ENCODE results near the gene UXT.
"Not testable (repeated sequence)": the region's sequence is repeated elsewhere in the genome, so short reads cannot be mapped to it uniquely, and the experiment has no call there.

UXT gene, protein sequence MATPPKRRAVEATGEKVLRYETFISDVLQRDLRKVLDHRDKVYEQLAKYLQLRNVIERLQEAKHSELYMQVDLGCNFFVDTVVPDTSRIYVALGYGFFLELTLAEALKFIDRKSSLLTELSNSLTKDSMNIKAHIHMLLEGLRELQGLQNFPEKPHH

DNA sequence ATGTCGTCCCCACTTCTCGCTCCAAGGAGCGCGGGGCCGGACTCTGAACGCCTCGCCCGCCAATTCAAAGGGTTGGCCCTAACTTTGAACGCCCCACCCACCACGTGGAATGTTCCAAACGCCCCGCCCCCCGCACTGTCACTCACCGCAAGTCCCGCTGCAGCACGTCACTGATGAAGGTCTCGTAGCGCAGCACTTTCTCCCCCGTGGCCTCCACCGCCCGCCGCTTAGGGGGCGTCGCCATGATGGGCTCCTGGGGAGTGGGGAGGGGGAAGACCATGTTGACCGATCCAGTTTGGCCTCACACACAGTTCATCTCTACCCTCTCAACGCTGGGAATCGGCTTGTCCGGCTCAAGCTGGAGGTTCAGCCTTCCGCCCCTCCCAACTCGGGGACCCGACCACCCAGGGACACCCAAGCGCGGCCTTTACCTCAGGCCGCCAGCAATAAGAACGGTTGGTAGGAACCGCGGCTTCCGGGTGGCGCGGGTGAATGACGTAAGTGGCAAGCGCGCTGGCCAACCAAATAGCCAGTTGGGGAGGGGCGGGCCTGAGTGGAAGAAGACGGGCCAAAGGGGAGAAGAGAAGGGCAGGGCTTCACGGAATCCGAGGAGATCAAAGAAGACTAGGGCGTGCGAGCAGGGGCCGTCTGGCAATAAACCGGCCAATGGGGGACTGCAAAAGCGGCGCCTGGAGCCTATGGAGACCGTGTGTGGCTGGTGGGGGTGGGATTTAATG, at the start of gene UXT:
Gene UXT, minus strand, starts transcription at position 497 of the 737 bp plus-strand sequence. Its CDS starts 253 bp downstream, at position 244.
- peak; percentile 75 for DNase-seq (ENCODE audit: low read depth, low spot score)

DNA sequence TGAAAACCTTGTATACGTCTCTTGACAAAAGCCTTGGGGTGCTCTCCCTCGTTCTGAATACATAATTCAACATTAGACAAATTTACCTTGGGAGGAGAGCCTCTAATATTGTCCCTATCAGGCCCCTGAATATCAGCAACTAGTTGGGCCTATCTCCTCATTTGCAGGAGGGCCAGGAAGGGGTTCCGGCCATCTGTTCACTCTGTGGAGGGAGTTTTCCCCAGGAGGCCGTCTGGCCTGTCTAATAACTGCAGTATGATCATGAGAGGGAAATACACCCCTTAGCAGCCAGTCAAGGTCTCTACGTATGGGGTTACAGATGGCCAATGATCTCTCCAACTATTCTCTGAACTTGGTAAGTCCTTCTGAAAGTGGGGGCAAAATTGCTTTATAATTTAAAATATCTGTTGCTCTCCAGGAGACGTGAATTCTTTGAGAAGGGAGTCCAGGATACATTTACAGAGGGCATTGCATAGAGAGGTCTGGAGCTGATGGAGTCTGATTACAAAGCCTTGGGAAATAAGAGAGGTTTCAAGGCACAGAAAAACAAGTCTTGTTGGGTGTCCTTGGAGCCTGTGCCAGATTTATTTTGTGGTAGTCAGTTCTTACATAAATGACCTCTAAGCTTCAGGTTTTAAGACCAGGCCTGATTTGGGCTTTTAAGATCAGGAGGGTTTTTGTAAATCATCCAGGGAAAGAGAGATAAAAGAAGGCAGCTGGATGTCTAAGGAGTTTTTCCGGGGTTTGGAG, 48.2 kb upstream of the UXT start:
- no peak for DNase-seq (ENCODE audit: low read depth, low spot score)

DNA sequence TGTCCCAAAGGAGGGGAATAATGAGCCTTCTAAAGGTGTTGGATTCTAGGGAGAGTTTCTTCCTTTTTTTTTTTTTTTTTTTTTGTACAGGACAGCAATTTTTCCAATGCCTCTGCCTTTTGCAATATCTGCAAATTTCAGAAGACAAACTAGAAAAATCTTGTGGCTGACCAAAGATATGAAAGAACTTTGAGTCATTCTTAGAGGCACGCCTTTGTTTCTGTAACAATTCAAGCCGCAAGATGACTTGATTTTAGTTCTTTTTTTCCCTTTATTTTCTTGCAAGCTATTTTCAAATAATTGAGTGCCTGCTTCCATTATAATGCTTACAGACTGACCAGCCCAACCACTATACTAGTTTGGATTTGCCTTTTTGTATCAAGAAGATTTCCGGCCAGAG, 47.6 kb upstream of the UXT start:
- no peak for DNase-seq (ENCODE audit: low read depth, low spot score)

DNA sequence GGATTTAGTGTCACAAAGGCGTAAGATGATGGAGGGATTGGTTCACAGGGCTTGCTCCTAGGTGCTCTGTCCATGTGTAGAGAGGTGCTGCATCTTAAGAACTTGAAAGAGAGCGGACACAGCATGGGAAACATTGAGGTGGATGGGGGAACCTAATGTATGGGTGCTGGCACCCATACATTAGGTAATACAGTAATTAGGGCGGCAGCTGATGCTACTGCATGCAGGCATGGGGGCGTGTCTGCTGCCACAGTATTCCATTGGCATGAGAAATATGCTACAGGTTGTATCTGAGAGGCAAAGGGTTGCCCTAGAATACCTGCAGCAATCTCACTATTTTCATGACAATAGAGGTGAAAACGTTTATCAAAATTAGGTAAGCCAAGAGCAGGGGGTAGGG, 45.8 kb upstream of the UXT start:
- no peak for DNase-seq (ENCODE audit: low read depth, low spot score)

DNA sequence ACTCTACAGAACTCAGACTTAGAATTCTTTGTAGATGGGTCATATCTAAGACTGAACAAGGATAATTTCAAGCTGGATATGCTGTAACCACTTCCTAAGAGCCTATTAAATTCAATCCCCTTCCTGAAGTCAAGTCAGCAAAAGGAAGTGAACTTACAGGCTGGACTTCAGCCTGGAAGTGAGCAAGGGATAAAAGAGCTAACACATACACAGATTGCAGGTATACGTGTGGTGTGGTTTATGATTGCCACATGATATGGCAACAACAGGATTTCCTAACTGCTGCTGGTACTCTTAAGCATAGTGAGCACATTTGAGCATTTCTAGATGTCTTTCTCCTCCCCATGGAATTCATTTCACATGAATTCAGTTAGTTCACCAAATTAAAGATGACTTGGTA, 38.2 kb upstream of the UXT start:
- DNase-seq (ENCODE audit: low read depth, low spot score), result no peak

DNA sequence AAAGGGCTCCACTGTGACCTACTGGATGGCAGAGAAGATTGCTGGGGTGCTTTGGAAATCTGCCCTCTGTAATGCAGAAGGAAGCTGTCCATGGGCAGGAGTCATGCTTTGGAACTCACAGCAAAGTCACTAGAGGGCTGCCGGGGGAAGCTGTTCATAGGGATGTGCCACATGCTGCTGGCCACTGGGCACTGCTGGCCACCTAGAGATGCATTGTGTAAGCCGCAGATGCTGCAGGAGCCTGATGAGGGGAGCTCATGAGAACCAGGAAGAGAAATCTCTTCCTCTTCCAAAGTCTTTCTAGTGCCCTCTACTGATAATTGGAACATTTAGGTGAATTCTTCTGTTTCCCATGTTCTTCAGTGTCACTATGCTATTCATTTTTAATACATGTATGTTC, 31.2 kb upstream of the UXT start:
- no peak for DNase-seq (ENCODE audit: low read depth, low spot score)

DNA sequence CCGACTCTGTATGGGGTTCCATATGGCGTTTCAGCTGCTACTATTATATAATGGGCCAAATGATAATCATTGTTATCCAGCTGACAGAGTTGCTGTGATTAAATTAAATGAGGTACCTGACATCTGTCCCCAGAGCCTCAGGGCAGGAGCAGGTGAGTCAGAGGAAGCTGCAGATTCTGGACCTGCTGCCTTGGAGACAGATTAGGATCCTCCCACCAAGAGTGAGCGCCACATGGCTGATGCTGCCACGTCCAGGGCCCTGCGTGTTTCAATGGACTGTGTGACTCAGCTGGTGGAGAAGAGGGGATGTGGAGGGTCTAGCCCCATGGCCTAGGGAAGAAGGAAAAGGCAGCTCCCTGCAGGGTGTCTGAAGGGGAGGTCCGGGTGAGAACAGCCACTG, 28.3 kb upstream of the UXT start:
- DNase-seq (ENCODE audit: low read depth, low spot score), result no peak

DNA sequence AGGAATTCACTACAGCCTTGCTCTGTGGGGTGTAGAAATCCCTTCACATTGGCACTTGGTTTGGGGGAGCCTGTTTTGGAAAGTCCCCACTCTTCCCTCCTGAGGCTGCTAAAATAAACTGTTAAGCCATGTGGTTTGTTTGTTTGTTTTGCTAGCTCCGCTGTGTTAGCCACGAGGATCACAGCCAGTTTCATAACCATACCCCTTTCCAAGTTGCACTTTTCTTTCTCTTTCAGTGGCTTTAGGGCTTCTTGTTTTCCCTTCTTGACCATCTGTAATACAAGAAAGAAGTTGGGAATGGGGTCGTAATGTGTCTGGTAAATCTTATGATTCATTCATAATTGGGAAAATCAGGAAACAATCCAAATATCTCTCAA, 24.8 kb upstream of the UXT start:
- no peak for DNase-seq (ENCODE audit: low read depth, low spot score)

DNA sequence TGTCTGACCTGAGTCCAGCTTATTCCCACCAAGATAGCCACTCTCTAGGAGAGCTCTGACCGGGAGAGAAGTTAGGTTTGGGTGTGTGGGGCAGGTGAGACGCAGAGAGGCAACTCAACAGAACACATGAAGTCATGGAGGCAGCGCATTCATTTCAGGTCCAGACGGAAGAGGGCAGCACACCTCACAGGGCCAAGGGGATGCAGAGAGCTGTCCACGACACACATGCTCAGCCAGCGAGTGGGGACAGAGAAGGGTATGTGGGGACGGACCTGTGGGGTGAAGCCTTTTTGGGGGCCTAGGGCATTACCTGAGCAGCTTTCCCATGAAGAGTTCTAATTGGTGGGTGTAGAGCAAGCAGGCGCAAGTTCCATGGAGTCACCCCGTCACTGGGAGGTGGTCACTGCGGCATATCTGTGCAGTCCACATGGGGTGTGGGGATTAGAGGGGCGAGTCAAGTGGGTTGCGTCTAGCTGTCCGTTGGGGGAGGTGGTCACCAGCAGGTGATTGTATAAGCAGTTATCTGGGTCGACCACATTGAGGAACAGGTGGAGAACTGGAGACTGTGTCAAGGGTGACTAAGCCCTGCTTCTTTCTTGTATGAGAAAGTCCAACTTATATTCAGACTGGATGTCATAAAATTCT, 24.3 kb upstream of the UXT start:
- DNase-seq (ENCODE audit: low read depth, low spot score), result no peak

DNA sequence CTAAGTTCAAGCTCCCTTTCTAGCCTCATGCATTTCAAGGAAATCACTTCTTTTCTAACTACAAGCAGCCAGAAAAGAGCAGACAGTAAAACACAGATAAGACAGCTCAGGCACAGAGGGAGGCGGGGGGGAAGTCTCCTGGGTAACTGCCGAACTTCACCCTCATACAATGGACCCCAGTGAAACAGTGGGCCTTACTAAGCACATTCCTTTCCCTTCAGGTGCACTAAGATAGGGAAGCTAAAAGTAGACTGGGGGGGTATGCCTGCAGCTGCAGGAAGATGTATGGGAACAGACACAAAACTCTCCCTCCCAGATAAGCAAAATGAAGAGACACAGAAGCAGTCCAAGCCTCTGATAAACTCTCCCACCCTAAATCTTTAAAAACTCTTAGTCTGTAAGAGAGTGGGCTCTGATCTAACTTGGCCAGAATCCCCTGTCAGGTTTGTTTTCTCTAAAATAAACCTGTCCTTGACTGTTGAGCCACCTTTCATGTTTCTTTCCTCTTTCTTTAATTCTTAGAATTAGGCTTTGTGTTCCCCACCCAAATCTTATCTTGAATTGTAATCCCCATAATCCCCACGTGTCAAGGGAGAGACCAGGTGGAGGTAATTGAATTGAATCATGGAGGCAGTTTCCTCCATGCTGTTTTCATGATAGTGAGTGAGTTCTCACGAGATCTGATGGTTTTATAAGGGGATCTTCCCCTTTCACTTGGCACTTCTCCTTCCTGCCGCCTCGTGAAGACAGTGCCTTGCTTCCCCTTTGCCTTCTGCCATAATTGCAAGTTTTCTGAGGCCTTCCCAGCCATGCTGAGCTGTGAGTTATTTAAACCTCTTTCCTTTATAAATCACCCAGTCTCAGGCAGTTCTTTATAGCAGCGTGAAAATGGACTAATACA, 17.2 kb upstream of the UXT start:
- DNase-seq (ENCODE audit: low read depth, low spot score), result not testable (repeated sequence)

DNA sequence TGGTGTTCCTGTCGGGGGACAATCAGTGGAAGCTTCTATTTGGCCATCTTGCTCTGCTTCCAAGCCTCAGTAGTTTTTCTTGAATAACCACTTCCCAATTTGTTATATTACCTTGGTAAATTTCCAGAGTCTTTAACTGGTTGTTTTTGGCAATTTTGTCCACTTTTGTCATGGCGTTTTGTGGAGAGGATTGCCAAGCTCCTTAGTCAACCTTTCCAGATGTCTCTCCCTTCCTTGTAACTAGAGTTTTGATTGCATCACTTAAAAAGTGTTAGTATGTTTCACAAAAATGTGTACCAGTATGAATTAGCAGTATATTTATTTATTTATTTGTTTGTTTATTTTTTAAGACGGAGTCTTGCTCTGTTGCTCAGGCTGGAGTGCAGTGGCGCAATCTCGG, 15.8 kb upstream of the UXT start:
- no peak for DNase-seq (ENCODE audit: low read depth, low spot score)

DNA sequence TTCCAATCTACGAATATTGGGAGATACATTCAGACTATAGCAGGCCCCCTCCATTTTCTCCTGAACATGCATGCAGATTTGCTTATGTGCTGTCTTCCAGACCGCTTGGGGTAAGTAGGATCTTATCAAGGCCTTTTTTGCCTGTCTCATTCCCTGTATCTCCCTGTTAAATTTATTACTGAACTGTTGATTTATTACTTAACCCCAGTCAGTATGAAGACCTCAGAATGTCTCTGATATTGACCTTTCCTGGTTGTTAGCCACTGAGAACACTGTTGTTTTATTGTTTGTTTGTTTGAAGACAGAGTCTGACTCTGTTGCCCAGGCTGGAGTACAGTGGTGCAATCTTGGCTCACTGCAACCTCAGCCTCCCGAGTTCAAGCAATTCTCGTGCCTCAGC, 6.8 kb upstream of the UXT start:
- not testable (repeated sequence) for DNase-seq (ENCODE audit: low read depth, low spot score)

DNA sequence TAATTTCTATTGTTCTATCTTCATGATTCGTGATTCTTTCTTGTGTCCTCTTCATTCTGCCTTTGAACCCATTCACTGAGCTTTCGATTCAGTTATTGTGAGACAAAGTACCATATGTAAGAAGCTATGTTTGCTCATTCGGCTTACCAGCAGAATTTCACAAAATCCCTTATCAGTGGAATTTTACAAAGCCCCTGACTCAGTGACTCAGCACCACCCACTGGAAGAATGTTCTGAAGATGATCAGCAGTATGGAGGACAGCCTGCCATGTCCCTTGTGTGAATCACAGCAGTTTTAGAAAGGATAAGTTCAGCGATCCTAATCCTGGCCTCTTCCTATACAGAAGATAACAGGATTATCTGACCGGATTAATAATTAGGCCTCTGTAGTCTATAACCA, 5.8 kb upstream of the UXT start:
- DNase-seq (ENCODE audit: low read depth, low spot score), result no peak

DNA sequence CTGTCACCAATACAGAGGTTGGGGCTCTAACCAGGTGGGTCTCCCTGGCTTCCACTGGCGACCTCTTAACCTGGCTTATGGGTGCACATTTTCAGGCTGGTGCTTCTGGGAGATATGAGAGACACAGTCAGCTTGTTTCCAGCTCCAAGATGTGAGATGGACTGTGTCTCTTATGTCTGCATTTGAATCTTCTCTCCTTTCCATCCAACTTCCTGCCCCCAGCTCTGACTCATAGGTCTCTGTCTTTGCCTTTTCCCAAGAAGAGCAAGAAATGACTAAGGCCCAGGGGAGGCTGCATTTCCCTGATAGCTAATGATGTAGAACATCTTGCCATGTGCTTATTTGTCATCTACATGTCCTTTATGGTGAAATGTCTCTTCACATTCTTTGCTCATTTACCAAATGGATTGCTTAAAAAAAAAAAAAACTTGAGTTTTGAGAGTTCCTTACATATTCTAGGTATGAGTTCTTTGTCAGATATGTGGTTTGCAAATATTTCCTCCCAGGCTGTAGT, 3.2 kb upstream of the UXT start:
- no peak for DNase-seq (ENCODE audit: low read depth, low spot score)

DNA sequence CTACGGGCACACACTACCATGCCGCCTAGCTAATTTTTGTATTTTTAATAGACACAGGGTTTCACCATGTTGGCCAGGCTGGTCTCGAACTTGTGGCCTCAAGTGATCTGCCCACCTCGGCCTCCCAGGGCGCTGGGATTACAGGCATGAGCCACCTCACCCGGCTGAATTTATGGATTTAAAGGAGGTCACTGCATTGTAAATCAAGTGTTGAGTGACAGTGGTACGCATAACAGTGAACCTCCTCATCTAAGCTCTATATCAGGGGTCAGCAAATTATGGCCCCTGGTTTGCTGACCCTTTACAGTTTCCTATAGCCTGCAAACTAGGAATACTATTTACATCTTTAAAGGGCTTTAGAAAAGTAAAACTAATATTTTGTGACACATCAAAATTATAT, 2.6 kb upstream of the UXT start:
- DNase-seq (ENCODE audit: low read depth, low spot score), result no peak

DNA sequence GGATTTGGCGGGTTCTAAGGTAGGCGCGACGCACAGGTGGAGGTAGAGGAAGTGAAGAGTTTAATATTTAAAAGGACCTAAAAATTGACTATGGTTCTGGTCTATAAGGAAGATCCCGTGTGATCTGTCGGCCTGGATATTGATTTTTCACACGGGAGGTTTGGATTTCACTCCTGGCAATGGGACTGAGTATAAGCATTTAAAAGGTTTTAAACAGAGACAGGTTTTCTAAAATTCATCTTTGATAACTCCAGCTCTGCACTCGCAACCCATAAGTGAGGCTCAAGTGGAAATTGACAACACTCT, 394 bp upstream of the UXT start:
- DNase-seq (ENCODE audit: low read depth, low spot score), result no peak

DNA sequence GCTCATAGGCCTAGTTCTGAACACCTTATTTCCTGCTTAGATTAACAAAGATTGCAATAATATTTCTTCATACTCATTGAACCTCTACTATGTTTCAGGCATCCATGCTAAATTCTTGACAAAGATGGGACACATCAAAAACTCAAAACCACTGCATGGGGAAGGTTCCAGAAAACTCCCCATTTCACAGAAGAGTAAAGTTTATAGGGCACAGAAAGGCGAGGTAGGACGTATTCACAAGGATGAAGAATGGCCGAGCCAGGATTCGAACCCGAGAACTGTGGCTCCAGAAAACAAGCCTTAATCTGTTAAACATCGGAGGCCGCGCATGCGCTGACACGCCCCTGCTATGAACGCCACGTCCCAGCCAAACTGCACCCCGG, 688 bp downstream of the UXT start:
- no peak for DNase-seq (ENCODE audit: low read depth, low spot score)

DNA sequence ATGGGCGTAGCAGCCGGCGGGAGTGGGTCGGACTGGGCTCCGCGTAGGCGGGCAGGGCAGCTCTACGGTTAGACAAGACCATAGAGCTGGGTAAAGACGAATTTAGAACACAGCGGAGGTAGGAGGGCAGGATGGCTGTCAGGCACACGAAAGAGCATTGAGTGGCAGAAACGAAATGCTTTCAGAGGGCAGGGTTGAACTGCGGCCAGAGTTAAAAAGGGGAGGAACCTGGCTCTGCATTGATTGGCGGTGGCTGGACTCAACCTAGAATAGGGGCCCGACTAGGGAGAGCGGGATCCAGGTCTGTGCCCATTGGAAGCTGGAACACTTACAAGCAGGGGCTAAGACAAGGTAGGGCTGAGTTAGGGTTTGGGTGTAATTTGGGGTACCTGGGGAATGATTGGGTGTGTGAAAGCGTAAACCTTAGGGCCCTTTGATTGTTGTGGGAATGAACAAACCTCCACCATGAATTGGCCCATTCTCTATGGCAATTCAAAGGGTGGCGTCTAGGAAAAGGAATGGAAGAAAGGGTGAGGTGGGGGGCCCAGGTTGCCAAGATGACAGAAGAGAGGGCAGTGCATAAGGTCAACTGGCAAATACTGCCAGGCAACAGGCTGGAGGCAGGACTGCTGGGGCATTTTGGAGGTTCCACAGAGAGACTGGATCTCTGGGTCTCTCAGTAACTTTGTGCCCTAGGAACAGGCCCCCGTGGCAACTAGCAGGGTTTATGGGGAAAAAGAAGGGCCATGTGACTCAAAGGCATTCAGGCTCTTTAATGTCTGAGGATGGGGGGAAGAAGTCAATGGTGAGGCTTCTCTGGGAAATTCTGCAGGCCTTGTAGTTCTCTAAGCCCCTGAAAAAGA, 7.7 kb downstream of the UXT start:
- DNase-seq (ENCODE audit: low read depth, low spot score), result no peak

DNA sequence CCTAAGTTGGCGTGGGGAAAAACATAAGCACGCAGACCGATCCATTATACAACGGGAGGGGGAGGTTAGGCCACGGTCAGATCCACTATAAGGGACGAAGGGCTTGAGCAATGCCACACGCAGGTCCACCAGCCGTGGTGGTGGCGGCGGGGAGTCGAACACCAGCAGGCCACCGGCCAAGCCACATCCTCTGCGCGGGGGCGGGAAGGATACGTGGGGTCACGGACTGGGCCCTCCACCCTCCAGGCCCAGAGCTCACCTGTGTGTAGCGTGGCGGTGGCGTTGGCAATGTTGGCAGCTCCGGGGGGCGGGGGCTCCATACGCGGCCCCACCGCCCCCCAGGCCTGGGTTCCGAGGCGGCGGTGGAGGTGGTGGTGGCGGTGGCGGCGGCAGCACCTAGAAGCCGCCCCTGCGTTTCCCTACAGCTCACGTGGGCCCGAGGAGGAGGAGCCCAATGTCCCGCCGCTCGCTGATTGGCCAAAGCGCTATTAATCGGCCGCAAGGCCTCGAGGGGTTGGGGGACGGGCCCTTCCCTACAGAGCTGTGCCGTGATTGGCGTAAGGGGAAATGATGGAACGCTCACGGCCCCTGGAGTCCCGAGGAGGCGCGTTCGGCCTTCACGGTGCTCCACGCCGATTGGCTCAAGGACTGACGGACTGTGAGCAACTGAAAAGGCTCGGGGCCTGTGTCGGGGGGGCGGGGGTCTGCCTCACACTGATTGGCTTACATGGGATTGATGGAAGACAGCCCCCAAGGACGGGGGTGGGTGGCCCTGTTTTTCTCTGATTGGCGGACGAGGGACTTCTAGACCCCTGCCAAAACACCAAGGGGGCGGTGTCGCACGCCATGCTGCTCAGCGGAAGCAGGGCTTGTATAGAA, 8.6 kb downstream of the UXT start, which contains the start of gene ELK1:
Gene ELK1, minus strand, starts transcription at position 400 of the 879 bp plus-strand sequence. CDS start 9,122 bp downstream, outside the sequence.
- peak; percentile 69 for DNase-seq (ENCODE audit: low read depth, low spot score)
